ENCODE results near the gene NREP. TPM values are rescaled to one million over a fixed set of nuclear protein-coding genes. Genes with fewer than 3 reads are reported as not detected.

Gene NREP
- total RNA-seq, 2 experiments from 2014 or later = 3.0 to 3.8 TPM

- Mint-ChIP-seq H3K4me1 (ENCODE audit: low read depth) (no peaks in the 10 kb centered on the region), H3K36me3 (no peaks in the 10 kb centered on the region), H3K27me3 (peaks cover 3% of the 10 kb centered on the region), H3K27ac (no peak overlapping the region), H3K9me3 (no peaks in the 10 kb centered on the region), H3K4me3 (no peak overlapping the region)
- intact Hi-C loops (cut with micrococcal nuclease) = no loop called here
- DNase-seq = no peak
- ChIA-PET CTCF (no interaction called here), POLR2A (no interaction called here)
Observed at GRCh38 chr5:111679611-111680010, 77.4 kb downstream of the NREP start.

Other genes starting within 250 kb of the NREP start
- gene STARD4, start 244.7 kb downstream of the NREP start, total RNA-seq = 10 to 100 TPM; 49.5 to 49.9 TPM

Measured in activated CD4-positive, alpha-beta memory T cell treated with anti-CD3 and anti-CD28 coated beads for 36 hours (primary cell).